Left ventricle myocardium inferior (tissue), 1 donor: ENCODE results near the gene COL7A1. TPM values are rescaled to one million over a fixed set of nuclear protein-coding genes. Genes with fewer than 3 reads are reported as not detected.

ENCODE experiments used
- DNase-seq: peaks from one replicate; pipeline ENCODE4 v3.0.0-alpha.2; 2020
- H3K27ac ChIP-seq: fragments of 200-600 bp; replicated peaks from 2 replicates; pipeline ENCODE4 v1.8.0; 2021
- H3K27me3 ChIP-seq: fragments of 200-600 bp; 2 replicates; pipeline ENCODE4 v1.8.0; 2021; ENCODE audit warnings: low read depth
- H3K36me3 ChIP-seq: fragments of 200-600 bp; 2 replicates; pipeline ENCODE4 v1.8.0; 2021
- H3K4me1 ChIP-seq: fragments of 200-600 bp; 2 replicates; pipeline ENCODE4 v1.8.0; 2021
- H3K4me3 ChIP-seq: fragments of 200-600 bp; 2 replicates; pipeline ENCODE4 v1.8.0; 2021; ENCODE audit warnings: mild to moderate bottlenecking, moderate library complexity
- H3K9me3 ChIP-seq: fragments of 200-600 bp; replicated peaks from 2 replicates; pipeline ENCODE4 v1.8.0; 2021
- intact Hi-C: fragments of 100-400 bp; cut with micrococcal nuclease; formaldehyde crosslinking; loops from one replicate; pipeline ENCODE4 v1.11.0; 2022
- total RNA-seq: library from RNA; stranded (reverse); fragmentation: NEBNext Ultra II Directional; extraction: Animal tissue kit (Norgen Biotek cat#: 25700); gene quantifications from one replicate; pipeline ENCODE4 v1.2.1, GENCODE V29; 2021
- TF ChIP-seq, protein P1 (sequence below): fragments of 200-600 bp; IDR thresholded peaks from 2 replicates; pipeline ENCODE4 v1.8.0; 2021; ENCODE audit warnings: antibody characterized with exemption, mild to moderate bottlenecking, borderline replicate concordance
- donor health status: DM: no; HTN: yes; CAD: no; lungs with severe emphysema.

Gene COL7A1
- total RNA-seq, 1 donor from 2014 or later, result 24.4 TPM

DNA sequence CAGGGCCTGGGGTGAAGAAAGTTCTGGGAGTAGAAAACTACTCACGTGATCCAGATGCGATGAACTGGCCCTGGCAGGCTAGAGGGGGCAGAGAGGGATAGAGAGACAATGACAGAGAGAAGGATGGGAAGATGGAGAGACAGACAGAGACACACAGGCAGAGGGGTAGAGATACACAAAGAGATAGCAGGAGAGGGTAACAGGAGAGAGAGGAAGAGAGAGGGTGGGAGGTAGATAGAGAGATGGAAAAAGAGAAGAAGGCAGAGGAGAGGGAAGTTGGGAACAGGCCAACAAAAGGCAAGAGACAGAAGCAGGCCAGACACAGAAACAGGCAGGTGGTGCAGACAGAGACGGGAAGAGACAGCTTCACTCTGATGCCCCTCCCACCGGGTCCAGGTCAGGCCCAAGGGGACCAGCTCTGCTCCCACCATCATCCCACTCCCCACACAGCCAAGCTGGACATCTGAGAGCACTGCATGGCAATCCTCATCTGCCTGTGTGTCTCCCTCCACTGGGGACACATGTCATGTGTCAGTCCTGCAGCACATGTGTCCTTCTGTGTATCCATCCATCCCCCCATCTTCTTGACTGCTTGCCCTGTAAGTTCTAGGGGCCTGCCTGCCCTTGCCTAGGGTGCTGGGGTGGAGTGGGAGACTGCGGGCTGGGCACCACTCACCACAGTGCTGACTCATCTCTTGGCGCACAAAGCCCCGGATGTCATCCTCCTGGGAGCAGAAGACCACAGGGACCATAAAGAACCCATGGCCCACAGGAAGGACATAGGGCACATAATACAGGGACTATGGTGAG is 29.3 kb downstream of the COL7A1 start:
- TF ChIP-seq, protein P1, sequence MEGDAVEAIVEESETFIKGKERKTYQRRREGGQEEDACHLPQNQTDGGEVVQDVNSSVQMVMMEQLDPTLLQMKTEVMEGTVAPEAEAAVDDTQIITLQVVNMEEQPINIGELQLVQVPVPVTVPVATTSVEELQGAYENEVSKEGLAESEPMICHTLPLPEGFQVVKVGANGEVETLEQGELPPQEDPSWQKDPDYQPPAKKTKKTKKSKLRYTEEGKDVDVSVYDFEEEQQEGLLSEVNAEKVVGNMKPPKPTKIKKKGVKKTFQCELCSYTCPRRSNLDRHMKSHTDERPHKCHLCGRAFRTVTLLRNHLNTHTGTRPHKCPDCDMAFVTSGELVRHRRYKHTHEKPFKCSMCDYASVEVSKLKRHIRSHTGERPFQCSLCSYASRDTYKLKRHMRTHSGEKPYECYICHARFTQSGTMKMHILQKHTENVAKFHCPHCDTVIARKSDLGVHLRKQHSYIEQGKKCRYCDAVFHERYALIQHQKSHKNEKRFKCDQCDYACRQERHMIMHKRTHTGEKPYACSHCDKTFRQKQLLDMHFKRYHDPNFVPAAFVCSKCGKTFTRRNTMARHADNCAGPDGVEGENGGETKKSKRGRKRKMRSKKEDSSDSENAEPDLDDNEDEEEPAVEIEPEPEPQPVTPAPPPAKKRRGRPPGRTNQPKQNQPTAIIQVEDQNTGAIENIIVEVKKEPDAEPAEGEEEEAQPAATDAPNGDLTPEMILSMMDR, result no peak
- Histone ChIP-seq H3K27ac (no peak overlapping the region), H3K9me3 (no peaks in the 10 kb centered on the region), H3K27me3 (no peaks in the 10 kb centered on the region), H3K4me1 (peaks cover 6% of the 10 kb centered on the region), H3K36me3 (no peaks in the 10 kb centered on the region), H3K4me3 (no peak overlapping the region)
- intact Hi-C loops, result no loop called here
- no peak for DNase-seq

GRCh38 chr3:48565186-48565585 is 29.9 kb downstream of the COL7A1 start:
- no peaks in the 10 kb centered on the region for H3K36me3 ChIP-seq
- peaks cover 12% of the 10 kb centered on the region for H3K4me1 ChIP-seq
- DNase-seq, result no peak
- intact Hi-C loops, result no loop called here
- H3K27me3 ChIP-seq, result no peaks in the 10 kb centered on the region
- no peaks in the 10 kb centered on the region for H3K9me3 ChIP-seq
- no peak overlapping the region for H3K4me3 ChIP-seq
- TF ChIP-seq, protein P1, result no peak
- no peak overlapping the region for H3K27ac ChIP-seq

GRCh38 chr3:48564667-48565066 is 30.5 kb downstream of the COL7A1 start:
- TF ChIP-seq, protein P1, result no peak
- Histone ChIP-seq H3K9me3 (no peaks in the 10 kb centered on the region), H3K27ac (no peak overlapping the region), H3K4me3 (no peak overlapping the region), H3K27me3 (no peaks in the 10 kb centered on the region), H3K36me3 (no peaks in the 10 kb centered on the region), H3K4me1 (peaks cover 16% of the 10 kb centered on the region)
- intact Hi-C loops, result no loop called here
- DNase-seq, result no peak

DNA sequence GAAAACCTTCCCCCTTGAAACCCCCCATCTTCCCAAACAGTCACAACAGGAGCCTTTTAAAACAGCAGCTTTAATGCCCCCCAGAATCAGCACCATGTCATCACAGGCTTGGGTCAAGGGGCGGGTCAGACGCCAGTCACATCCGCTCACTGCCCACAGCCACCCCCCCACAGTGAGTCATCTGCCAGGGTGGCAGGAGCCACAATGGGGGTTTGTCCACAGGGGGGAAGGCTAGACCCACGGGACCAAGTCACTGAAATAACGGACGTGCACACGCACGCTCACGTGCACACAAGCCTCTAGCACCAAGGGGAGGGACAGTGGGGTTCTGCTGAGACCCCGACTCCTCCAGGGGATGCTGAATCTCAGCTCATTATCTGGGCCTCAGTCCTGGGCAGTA is 31.1 kb downstream of the COL7A1 start:
- intact Hi-C loops, result no loop called here
- no peaks in the 10 kb centered on the region for H3K9me3 ChIP-seq
- DNase-seq, result no peak
- no peak overlapping the region for H3K4me3 ChIP-seq
- TF ChIP-seq, protein P1, result no peak
- H3K27ac ChIP-seq, result no peak overlapping the region
- H3K36me3 ChIP-seq, result no peaks in the 10 kb centered on the region
- H3K4me1 ChIP-seq, result peaks cover 22% of the 10 kb centered on the region
- H3K27me3 ChIP-seq, result no peaks in the 10 kb centered on the region

- Histone ChIP-seq H3K27ac (no peak within 1 kb of the TSS), H3K4me1 (peaks cover 28% of the 10 kb centered on the region)
Measured at GRCh38 chr3:48563382-48563918, 31.7 kb downstream of the COL7A1 start, which contains the start of gene UCN2. TSS of gene UCN2 (minus strand) at chr3:48563781. CDS start at chr3:48563124, 657 bp downstream.

More at GRCh38 chr3:48563382-48563918, 31.7 kb downstream of the COL7A1 start, which contains the start of gene UCN2:
- intact Hi-C loops, result no loop called here
- TF ChIP-seq, protein P1, result no peak
- no peak within 1 kb of the TSS for H3K4me3 ChIP-seq
- no peak for DNase-seq
- no peaks in the 10 kb centered on the region for H3K36me3 ChIP-seq
- H3K27me3 ChIP-seq, result no peaks in the 10 kb centered on the region
- H3K9me3 ChIP-seq, result no peaks in the 10 kb centered on the region
